Head of caudate nucleus (tissue), 42 donors: Measurements from ENCODE around the gene HOXB7.

Experiments
- DNase-seq, 42 donors: peaks; one replicate each; pipeline versions ENCODE4 v3.0.0 to v3.0.0-alpha.2; 2020 to 2021; ENCODE audit warnings: mixed read lengths in 7 of 42
- intact Hi-C: fragments of 100-400 bp; cut with DNase I; formaldehyde crosslinking; loops from one replicate; pipeline ENCODE4 v1.15.0; 2022

The HOXB7 gene

GRCh38 chr17:48625495-48626244 is 14.9 kb upstream of the HOXB7 start:
- DNase-seq: no peak
- intact Hi-C loops: no loop called here

DNA sequence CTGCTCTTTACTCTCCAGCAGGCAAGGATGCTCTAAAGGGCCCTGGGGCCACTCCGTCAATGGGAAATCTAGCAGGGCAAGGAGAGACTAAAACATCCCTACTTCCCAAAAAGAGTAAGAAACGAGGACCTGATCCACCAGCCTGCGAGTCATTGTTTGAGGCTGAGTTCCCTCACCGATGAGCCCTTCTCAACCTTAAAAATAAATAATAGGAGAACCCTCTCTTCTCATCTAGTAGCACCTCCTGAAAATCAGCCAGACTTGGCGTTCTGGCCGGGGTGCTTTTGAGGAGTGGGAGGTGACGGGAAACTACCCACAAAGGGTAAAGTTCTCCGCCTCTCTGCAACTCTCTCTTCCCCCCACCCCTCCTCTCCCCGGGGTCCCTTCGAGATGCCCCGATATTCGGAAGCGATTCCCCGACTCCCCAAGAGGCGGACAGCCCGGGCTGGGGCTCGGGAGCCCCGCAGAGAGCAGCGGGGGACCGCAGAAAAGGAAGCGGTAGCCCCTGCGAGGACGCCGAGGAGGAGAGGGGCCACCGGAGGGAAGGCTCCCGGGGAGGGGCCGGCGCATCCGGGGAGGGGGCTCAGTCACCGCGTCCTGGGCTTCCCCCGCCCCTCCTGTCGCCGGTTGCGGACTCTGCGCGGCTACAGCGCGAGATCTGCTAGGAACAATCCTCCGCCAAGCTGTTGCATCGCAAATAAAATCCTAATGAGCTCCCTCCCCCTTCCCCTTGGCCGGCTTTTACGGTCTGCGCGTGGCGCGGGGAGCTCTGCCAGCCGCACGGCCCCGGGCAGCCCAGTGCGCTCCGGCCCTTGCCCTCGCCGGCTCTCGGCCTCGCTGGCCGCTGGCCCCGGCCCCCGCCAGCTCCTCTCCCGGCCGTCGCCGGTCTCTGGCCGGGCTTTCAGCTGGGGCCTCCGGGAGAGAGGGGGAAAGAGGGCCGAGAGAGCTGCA is 14.0 kb upstream of the HOXB7 start:
- peak in 4 of 42 donors; percentile 3 to 19 (median 9) for DNase-seq
- intact Hi-C loops: no loop called here

- intact Hi-C loops: no loop called here
- no peak for DNase-seq
These were observed 13.3 kb upstream of the HOXB7 start for GRCh38 chr17:48624118-48624517.

DNA sequence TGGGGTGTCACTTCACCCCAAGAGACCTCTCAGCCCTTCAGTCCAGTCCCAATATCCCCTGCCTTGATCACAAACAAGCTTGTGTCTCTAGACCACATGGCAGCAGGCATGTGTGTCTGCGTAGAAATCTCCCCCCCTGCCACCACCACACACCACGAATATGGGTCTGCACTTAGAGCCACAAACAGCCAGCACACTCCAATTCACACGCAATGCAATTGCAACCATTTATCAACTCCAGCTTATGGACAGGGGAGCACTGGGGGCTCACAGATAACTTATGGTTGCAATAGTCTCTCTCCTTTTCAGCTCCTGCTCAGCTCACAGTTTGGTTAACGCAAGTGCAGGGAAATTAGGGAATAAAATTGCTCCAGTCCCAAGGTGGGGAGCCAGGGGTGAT is 12.8 kb upstream of the HOXB7 start:
- DNase-seq: no peak
- intact Hi-C loops: no loop called here

- DNase-seq: no peak
- intact Hi-C loops: no loop called here
These were observed 12.0 kb upstream of the HOXB7 start for GRCh38 chr17:48622857-48623256.

DNA sequence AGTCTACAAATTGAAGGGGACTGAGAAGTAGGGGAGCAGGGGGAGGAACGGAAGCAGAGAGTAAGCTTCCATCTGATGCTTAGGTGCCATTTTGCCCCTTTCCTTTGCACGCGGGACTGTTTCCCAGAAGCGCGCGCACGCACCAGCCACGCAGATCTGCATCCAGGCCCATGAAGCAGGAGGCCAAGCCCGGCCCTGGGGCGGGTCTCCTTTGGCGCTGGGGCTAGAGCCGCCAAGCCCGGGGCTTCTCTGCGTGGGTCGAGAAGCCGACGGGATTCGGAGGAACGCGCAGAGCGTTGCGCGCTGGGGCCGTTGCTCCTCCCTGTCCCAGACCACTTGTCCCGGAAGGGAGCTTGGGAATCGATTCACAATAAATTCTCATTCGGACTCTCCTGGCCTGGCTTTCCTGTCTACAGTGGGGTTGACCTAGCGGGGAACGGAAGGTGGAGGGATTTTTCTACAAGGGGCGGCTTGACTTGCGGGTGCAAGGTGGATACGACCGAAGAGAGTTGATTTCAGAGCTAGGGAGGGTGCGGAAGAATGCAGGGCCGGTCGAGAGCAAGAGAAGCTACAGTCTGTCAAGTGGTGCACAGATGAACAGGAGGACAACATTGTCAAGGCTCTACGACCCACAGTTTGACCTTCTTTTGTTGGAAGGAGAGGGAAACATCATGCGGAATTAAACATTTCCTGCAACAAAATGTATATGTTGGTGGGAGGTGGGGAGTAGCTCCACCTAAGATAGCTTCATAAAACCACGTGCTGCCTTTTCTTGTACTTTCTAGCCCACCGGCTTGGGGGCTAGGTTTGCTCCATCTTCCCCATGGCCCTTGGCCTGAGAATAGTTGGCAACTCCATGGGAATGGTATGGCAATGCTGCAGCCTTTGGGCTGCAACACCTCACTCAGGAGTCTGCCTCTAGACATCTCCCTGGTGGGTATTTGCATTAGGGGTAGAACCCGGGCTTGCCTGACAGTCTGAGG is 10.9 kb upstream of the HOXB7 start:
- DNase-seq: no peak

DNA sequence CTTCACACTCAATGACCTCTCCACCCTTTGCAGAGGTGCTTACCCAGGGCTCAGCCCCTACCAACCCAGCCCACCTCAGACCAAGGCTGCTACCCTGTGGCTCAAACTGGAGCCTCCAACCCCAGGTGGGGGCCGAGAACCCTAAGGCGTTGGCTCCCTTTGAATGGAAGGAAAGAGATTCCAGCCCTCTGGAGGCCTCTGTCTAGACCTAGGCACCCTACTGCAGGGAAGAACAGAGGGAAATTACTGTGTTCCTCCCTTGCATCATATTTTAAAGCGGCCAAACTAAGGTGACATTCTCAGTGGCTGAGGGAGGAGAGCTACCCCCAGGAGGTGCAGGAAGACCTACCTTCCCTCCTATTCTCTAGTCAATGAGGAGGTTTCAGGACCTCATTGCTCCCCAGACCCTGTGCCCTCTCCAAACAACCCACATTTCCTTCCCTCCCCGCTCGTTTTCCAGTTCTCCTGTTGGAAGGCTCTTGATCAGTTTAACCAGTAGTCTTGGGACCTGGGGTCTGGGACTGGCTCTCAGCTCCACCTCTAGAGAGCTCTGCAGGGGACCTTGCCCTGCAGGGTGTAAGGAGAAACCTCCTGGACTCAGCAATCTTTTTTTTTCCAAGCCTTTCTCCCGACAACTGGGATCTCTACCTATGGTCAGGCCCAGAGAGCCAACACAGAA is 9.8 kb upstream of the HOXB7 start:
- DNase-seq: no peak
- intact Hi-C loops: no loop called here

More for the DNA sequence above, 10.9 kb upstream of the HOXB7 start:
- intact Hi-C loops: no loop called here

- intact Hi-C loops: loop anchor here (2.0 kb wide), 1 partner anchor 595 kb away; no protein-coding TSS in a partner anchor
- no peak for DNase-seq
These were observed 9.1 kb upstream of the HOXB7 start for GRCh38 chr17:48619826-48620449.

- peak; percentile 71 to 95 (median 90) for DNase-seq
- intact Hi-C loops: loop anchor here (2.0 kb wide), 1 partner anchor 594 kb away; no protein-coding TSS in a partner anchor
These were observed 7.6 kb upstream of the HOXB7 start for GRCh38 chr17:48618256-48618896.

DNA sequence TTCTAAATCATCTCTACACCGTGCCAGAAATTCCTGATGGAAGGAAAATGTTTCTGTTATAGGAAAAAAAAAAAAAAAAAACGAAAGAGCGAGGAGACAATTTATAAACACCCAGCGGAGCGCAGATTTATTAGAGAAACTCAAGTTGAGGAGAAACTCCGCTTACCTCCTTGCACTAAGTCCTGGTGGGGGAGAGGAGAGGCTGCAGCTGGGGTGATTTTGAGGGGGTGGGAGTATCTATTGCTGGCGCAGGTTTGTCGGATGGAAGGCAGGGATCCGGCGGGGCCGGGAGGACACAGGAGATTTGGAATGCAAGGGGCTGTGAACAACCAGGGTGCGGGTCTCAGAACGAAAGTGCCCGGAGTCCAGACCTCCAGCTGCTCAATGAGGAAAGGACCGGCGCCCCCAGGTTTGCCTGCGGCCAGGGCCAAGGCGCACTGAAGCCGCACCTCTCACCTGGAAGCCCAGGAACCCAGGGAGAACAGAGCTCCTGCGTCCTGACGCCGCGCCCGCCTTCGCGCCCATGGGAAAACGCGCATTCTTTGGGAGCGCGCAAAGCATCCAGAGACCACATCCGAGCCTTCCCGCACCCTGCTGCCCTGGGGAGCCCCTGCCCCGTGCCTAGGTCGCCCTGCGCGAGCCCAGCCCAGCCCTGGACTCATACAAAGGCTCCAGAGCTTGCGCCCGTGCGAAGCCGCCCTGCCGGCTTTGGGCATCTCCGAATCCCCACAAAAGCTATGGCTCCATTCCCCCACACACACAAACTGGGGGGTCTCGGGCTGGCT is 6.8 kb upstream of the HOXB7 start:
- intact Hi-C loops: loop anchor here (2.0 kb wide), 1 partner anchor 593 kb away; no protein-coding TSS in a partner anchor
- DNase-seq: no peak

GRCh38 chr17:48616717-48617470 is 6.1 kb upstream of the HOXB7 start:
- no peak for DNase-seq
- intact Hi-C loops: no loop called here

DNA sequence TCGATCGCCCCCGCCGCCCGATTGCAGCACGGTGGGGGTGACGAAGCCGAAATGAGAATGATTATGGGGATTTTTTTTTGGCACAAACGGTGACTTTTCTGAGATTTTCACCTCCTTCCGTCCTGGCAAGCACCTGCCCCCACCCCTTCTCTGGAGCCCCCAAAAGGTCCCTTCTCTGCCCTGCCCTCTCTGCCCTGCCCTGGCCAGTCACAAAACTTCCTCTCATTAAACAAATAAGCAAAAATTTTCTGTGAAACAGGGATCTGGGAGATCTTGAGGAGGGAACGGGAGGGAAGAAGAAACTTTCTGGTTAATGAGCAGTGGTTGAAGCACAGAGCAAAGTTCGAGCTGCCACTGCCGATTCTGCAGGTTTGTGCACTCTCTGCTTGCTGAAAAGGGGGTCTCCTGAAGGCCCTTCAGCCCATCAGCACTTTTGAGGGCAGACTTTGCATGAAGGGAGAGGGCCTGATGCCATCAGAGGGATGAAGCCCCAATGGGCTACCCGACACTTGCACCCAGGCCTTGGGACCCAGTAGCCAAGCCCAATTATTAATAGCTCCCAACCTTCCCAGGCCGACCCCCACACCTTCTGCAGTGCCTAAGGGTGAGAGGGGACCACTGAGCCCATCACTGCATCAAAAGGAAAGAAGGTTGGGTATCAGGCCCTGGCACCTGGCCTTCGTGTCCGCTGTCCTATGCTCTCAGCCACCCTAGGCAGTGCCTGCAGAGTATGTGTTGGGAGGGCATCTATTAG is 5.3 kb upstream of the HOXB7 start:
- DNase-seq: no peak
- intact Hi-C loops: no loop called here

- DNase-seq: no peak
- intact Hi-C loops: no loop called here
These were observed 4.5 kb upstream of the HOXB7 start, which contains the start of gene HOXB8 for GRCh38 chr17:48615047-48615962. Gene HOXB8, minus strand, starts transcription at chr17:48615292. Its CDS starts 588 bp downstream, at chr17:48614704.
